ENCODE results near the gene OLA1. TPM values are rescaled to one million over a fixed set of nuclear protein-coding genes. Genes with fewer than 3 reads are reported as not detected.

Gene OLA1
- total and polyA plus RNA-seq, 9 of the 15 experiments (the other 6 are each of a cell fraction or from before 2014, with no cell fraction given): 208 to 353 (median 225) TPM

- FAIRE-seq: no peak
- H3K36me3 ChIP-seq (ENCODE audit: control insufficient read depth, insufficient read depth, low read length): no peaks in the 10 kb centered on the region
- H3K9me3 ChIP-seq (replicated peaks; ENCODE audit: control insufficient read depth, insufficient read depth, low read depth, low read length): no peaks in the 10 kb centered on the region
- H4K20me1 ChIP-seq (replicated peaks; ENCODE audit: control insufficient read depth, insufficient read depth, low read length): no peaks in the 10 kb centered on the region
- no peak for ATAC-seq
- no peak overlapping the region for H3K4me2 ChIP-seq (ENCODE audit: insufficient read depth, low read length)
- in situ Hi-C loops (cut with MboI): no loop called here
- no peaks in the 10 kb centered on the region for H3K79me2 ChIP-seq (ENCODE audit: control insufficient read depth, insufficient read depth, low read length)
- H2AFZ ChIP-seq (ENCODE audit: low read depth, low read length): no peak overlapping the region
- WGBS (ENCODE audit: insufficient coverage, low coverage, missing lambda C conversion rate): 0% methylated on average over 1 of the region's 1 CpG
- intact Hi-C loops (cut with micrococcal nuclease): no loop called here
- no peak overlapping the region for H3K9ac ChIP-seq (ENCODE audit: insufficient read depth in 1 of 2, low read depth in 2 of 2, low read length in 2 of 2)
- no peak for DNase-seq (ENCODE audit: extremely low read depth in 1 of 4, low spot score in 3 of 4)
- BruUV-seq (replicated peaks): no TSS peak
- no peaks in the 10 kb centered on the region for H3K4me1 ChIP-seq (replicated peaks in 1 of 2; ENCODE audit: control insufficient read depth in 2 of 2, insufficient read depth in 2 of 2, low read length in 2 of 2)
- H3K4me3 ChIP-seq: no peak overlapping the region
- no peak for TF ChIP-seq CREB1 (IDR thresholded peaks at IDR 0.05)
- no peak for TF ChIP-seq CREB1 (CRISPR knock-in tag; IDR thresholded peaks at IDR 0.05)
- TF ChIP-seq MTA1 (IDR thresholded peaks at IDR 0.05; ENCODE audit: borderline replicate concordance): no peak
- TF ChIP-seq ARID3A (IDR thresholded peaks at IDR 0.05; ENCODE audit: borderline replicate concordance, low read depth, low read length): no peak
- peak; percentile 82 for TF ChIP-seq CEBPB (tag; IDR thresholded peaks at IDR 0.05)
- TF ChIP-seq CEBPG (CRISPR knock-in tag; IDR thresholded peaks at IDR 0.05): no peak
- TF ChIP-seq CEBPG (tag; conservative IDR thresholded peaks at IDR 0.05 in 1 of 2, IDR thresholded peaks at IDR 0.05 in 1 of 2): peak; percentile 77 to 84
- TF ChIP-seq MTF1 (CRISPR knock-in tag; IDR thresholded peaks at IDR 0.05; ENCODE audit: borderline replicate concordance): no peak
- TF ChIP-seq PHB2 (IDR thresholded peaks at IDR 0.05; ENCODE audit: low read depth): no peak
- no peaks in the 10 kb centered on the region for H3K9me1 ChIP-seq (ENCODE audit: control insufficient read depth, insufficient read depth, low read length)
- POLR2A ChIA-PET: interaction anchor here (1.2 kb wide), 1 partner anchor 12 kb away, joined by 10 read pairs; the partner anchor contains the start of gene OLA1
- H3K27ac ChIP-seq (ENCODE audit: extremely low read depth, low read depth, low read length): no peak overlapping the region
- H3K27me3 ChIP-seq (ENCODE audit: control insufficient read depth in 2 of 2, insufficient read depth in 2 of 2, low read length in 2 of 2): peaks cover 0 to 6% of the 10 kb centered on the region in 2 experiments; a peak in 1 of 5 replicates
- CTCF ChIA-PET (ENCODE audit: low intra/inter-chr PET ratio): no interaction called here
Measured at GRCh38 chr2:174259981-174260380, 11.6 kb upstream of the OLA1 start.

All from K562 (cell line).